Measurements from ENCODE around the gene FLYWCH1.
"Not testable (repeated sequence)": the region's sequence is repeated elsewhere in the genome, so short reads cannot be mapped to it uniquely, and the experiment has no call there.

The FLYWCH1 gene

DNA sequence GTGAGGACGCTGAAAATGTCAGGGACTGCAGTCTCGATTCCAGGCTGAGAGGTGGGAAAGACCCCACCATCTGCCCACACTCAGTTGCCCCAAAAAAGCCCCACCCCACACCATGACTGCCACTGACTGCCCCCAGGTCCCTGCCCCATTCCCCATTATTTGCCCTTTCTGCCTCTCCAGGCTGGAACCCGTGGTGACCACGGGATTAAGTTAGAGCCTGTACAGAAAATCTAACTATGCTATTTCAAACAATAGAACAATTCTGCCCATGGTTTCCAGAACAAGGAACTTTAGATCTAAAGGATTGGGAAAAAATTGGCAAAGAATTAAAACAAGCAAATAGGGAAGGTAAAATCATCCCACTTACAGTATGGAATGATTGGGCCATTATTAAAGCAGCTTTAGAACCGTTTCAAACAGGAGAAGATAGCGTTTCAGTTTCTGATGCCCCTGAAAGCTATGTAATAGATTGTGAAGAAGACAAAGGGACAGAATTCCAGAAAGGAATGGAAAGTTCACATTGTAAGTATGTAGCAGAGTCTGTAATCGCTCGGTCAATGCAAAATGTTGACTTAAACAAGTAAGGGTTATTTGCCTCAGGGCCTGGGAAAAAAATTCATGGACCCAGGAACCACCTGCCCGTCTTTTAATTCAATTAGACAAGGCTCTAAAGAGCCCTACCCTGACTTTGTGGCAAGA lies 14.4 kb downstream of the FLYWCH1 start:
- H3K9me3 Mint-ChIP-seq: no peaks in the 10 kb centered on the region
- H3K4me1 Mint-ChIP-seq: peaks cover 11% of the 10 kb centered on the region
- peaks cover 15% of the 10 kb centered on the region for H3K36me3 Mint-ChIP-seq (ENCODE audit: low read depth)
- TF ChIP-seq, protein P1, sequence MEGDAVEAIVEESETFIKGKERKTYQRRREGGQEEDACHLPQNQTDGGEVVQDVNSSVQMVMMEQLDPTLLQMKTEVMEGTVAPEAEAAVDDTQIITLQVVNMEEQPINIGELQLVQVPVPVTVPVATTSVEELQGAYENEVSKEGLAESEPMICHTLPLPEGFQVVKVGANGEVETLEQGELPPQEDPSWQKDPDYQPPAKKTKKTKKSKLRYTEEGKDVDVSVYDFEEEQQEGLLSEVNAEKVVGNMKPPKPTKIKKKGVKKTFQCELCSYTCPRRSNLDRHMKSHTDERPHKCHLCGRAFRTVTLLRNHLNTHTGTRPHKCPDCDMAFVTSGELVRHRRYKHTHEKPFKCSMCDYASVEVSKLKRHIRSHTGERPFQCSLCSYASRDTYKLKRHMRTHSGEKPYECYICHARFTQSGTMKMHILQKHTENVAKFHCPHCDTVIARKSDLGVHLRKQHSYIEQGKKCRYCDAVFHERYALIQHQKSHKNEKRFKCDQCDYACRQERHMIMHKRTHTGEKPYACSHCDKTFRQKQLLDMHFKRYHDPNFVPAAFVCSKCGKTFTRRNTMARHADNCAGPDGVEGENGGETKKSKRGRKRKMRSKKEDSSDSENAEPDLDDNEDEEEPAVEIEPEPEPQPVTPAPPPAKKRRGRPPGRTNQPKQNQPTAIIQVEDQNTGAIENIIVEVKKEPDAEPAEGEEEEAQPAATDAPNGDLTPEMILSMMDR (IDR thresholded peaks at IDR 0.05; ENCODE audit: unreplicated experiment in 3 of 3): no peak
- no peak overlapping the region for H3K4me3 Mint-ChIP-seq
- H3K27me3 Mint-ChIP-seq (ENCODE audit: low read depth): no peaks in the 10 kb centered on the region
- no peak overlapping the region for H3K27ac Mint-ChIP-seq

DNA sequence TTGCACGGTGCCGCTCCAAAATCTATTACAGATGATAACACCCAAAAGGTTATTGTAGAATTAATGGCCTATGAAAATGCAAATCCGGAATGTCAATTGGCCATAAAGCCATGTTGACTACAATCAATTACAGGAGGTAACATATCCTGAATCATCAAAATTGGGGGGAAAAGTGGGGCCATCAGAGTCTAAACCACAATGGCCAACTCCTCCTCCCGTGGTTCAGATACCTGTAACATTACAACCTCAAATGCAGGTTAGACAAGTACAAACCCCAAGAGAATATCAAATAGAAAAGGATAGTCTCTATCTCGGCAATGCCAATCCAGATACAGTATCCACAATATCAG lies 14.9 kb downstream of the FLYWCH1 start:
- Mint-ChIP-seq H3K36me3 (ENCODE audit: low read depth) (peaks cover 15% of the 10 kb centered on the region), H3K27ac (no peak overlapping the region), H3K4me3 (no peak overlapping the region), H3K4me1 (peaks cover 11% of the 10 kb centered on the region), H3K27me3 (ENCODE audit: low read depth) (no peaks in the 10 kb centered on the region), H3K9me3 (no peaks in the 10 kb centered on the region)
- TF ChIP-seq, protein P1 (IDR thresholded peaks at IDR 0.05; ENCODE audit: unreplicated experiment in 3 of 3): no peak

DNA sequence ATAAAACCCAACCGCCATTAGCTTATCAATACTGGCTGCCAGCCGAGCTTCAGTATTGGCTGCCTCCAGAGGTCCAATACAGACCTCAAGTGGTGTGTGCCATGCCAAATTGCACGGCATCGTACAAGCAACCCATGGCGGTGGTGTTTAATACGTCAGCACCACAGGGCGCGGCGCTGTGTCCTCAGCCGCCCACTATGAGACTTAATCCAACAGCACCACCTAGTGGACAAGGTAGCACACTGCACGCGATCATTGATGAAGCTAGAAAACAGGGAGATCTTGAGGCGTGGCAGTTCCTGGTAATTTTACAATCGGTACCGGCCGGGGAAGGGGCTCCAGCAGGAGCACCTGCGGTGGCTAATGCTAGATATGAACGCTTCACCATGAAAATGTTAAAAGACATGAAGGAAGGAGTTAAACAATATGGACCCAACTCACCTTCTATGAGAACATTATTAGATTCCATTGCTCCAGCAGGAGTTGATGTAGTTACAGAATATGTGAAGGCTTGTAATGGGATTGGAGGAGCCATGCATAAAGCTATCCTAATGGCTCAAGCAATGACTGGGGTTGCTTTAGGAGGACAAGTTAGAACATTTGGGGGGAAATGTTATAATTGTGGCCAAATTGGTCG lies 15.4 kb downstream of the FLYWCH1 start:
- H3K9me3 Mint-ChIP-seq: no peaks in the 10 kb centered on the region
- H3K27ac Mint-ChIP-seq: no peak overlapping the region
- no peaks in the 10 kb centered on the region for H3K27me3 Mint-ChIP-seq (ENCODE audit: low read depth)
- TF ChIP-seq, protein P1 (IDR thresholded peaks at IDR 0.05; ENCODE audit: unreplicated experiment in 3 of 3): peak; percentile 88 to 93 (median 91)
- no peak overlapping the region for H3K4me3 Mint-ChIP-seq
- H3K4me1 Mint-ChIP-seq: peaks cover 11% of the 10 kb centered on the region
- H3K36me3 Mint-ChIP-seq (ENCODE audit: low read depth): peaks cover 12% of the 10 kb centered on the region

DNA sequence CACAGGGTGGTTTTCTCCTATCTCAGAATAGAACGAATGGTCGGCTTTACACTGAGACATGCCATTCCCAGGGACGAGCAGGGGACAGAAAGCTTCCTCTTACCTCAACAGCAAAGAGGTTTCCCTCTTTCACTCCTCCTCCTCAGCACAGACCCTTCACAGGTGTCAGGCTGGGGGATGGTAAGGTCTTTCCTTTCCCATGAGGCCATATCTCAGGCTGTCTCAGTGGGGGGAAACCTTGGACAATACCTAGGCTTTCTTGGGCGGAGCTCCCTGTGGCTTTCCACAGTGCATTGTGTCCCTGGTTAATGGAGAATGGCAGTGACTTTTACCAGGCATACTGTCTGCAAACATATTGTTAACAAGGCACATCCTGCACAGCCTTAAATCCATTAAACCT lies 16.4 kb downstream of the FLYWCH1 start:
- H3K36me3 Mint-ChIP-seq (ENCODE audit: low read depth); H3K4me3 Mint-ChIP-seq; H3K9me3 Mint-ChIP-seq; H3K27me3 Mint-ChIP-seq (ENCODE audit: low read depth): not testable (repeated sequence)
- Mint-ChIP-seq H3K27ac (peak overlapping the region; percentile 44 to 83 (median 76)), H3K4me1 (peaks cover 11% of the 10 kb centered on the region)

DNA sequence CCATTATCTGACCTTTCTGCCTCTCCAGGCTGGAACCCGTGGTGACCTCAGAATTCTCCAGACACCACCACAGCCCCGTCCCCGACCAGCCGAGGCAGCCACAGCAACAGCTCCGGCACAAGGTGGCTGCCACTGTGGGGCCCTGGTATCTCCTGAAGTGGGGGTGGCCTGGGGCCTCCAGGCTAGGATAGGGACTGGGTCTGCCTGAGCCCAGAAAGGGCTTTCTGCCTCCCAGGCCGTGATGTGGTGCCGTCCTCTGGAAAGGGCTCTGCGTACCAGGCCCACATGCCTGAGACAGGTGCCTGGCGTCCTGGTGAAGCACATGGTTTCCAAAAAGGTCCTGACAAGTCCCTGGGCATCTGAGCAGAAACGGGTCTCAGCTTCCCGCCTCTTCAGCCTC lies 17.1 kb downstream of the FLYWCH1 start:
- Mint-ChIP-seq H3K27me3 (ENCODE audit: low read depth) (no peaks in the 10 kb centered on the region), H3K4me1 (peaks cover 11% of the 10 kb centered on the region)
- TF ChIP-seq, protein P1 (IDR thresholded peaks at IDR 0.05; ENCODE audit: unreplicated experiment in 3 of 3): no peak

DNA sequence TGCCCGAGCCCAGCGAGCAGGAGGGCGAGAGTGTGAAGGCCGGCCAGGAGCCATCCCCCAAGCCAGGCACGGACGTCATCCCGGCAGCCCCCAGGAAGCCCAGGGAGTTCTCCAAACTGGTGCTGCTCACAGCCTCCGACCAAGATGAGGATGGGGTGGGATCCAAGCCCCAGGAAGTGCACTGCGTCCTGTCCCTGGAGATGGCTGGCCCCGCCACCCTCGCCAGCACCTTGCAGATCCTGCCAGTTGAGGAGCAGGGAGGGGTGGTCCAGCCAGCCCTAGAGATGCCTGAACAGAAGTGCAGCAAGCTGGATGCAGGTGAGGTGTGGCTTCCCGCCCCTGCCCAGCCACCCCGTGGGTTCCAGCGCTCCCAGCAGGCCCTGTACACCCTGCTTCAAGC lies 18.0 kb downstream of the FLYWCH1 start:
- peaks cover 4% of the 10 kb centered on the region for H3K36me3 Mint-ChIP-seq (ENCODE audit: low read depth)
- peaks cover 11% of the 10 kb centered on the region for H3K4me1 Mint-ChIP-seq
- no peak overlapping the region for H3K4me3 Mint-ChIP-seq
- no peak overlapping the region for H3K27ac Mint-ChIP-seq
- no peaks in the 10 kb centered on the region for H3K27me3 Mint-ChIP-seq (ENCODE audit: low read depth)
- H3K9me3 Mint-ChIP-seq: no peaks in the 10 kb centered on the region
- TF ChIP-seq, protein P1 (IDR thresholded peaks at IDR 0.05; ENCODE audit: unreplicated experiment in 3 of 3): no peak

More for the DNA sequence above, 17.1 kb downstream of the FLYWCH1 start:
- H3K27ac Mint-ChIP-seq: peak overlapping the region; percentile 44 to 83 (median 76)
- no peaks in the 10 kb centered on the region for H3K36me3 Mint-ChIP-seq (ENCODE audit: low read depth)
- no peaks in the 10 kb centered on the region for H3K9me3 Mint-ChIP-seq
- no peak overlapping the region for H3K4me3 Mint-ChIP-seq

Data from nephron (organoid).